GM10847 (cell line): Measurements from ENCODE around the gene CCDC171.

ENCODE experiments used
- POLR2A ChIP-seq: IDR thresholded peaks from 2 replicates; pipeline ENCODE4 v1.6.1; 2011; ENCODE audit not compliant: insufficient read length; ENCODE audit errors: extremely low read depth

The CCDC171 gene

DNA sequence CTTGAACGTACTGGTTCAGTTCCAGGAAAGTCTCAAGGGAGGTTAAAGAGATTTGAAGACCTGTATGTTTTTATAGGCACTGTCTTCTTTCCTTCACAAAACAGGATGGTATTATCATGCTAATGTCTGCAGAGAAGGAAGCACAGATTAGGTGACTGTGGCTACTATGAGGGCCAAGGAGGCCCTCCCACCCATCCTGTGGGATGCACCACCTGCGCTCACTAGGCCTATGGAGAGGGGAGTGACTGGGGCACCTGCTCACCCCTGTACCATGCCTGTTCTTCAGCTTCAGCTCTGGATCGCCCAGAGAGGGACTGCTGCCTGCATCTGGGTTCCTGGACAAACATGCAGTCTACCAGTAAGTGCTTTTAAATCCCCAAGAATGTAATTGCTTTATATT is 469.4 kb downstream of the CCDC171 start:
- no peak for TF ChIP-seq POLR2A

DNA sequence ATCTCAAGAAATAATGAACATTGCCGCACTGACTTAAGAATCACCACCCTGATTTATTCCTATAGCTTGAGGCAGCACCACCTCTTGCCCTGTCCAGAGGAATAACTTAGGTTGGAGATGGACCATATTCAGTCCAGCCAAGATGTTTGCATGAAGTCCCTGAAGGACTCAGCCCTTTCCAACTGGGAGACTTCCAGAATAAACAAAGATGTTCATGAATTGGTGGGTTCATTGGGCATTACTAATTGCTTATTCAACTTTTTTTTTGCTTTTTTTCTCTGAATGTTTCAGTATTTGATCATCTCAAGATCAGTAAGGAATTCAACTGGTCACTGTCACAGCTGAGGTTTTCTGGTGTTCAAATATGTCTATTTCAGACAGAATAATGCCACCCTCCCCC is 470.6 kb downstream of the CCDC171 start:
- no peak for TF ChIP-seq POLR2A
